IMR-90 (cell line): ENCODE measurements around the gene DIP2C. TPM values are rescaled to one million over a fixed set of nuclear protein-coding genes. Genes with fewer than 3 reads are reported as not detected.

Source experiments
- ATAC-seq: fragments of 200-7000 bp; cut with Tn5 transposase; 2 replicates; pipeline ENCODE4 v1.9.1; 2020; ENCODE audit warnings: low read depth, mild to moderate bottlenecking, moderate library complexity
- BruUV-seq: library from RNA; stranded (reverse); fragments of 400-500 nt; replicated peaks from 2 replicates; lab custom pipeline; 2021; lab: Mats Ljungman, UMichigan
- CTCF ChIA-PET: fragments of 300-600 bp; formaldehyde crosslinking; extraction: SDS; loops from one replicate; lab custom pipeline; 2021; ENCODE audit warnings: antibody characterized with exemption; lab: Yijun Ruan, JAX
- POLR2A ChIA-PET: fragments of 300-600 bp; sonication (Branson Sonifier 250); formaldehyde crosslinking; loops from one replicate; lab custom pipeline; 2022; ENCODE audit warnings: antibody characterized with exemption; ENCODE audit not compliant: unreplicated experiment; lab: Charles Lee
- DNase-seq: peaks from one replicate; pipeline ENCODE4 v3.0.0; 2013
- H2AFZ ChIP-seq: replicated peaks from 2 replicates; pipeline ENCODE3; 2013; ENCODE audit warnings: low read length, mild to moderate bottlenecking; ENCODE audit not compliant: poor library complexity
- H2AK5ac ChIP-seq: 2 replicates; pipeline ENCODE4 v1.6.1; 2013; ENCODE audit warnings: low read depth, low read length, inconsistent platforms
- H2AK9ac ChIP-seq: replicated peaks from 2 replicates; pipeline ENCODE3; 2013; ENCODE audit warnings: mild to moderate bottlenecking, low read depth, low read length, moderate library complexity; ENCODE audit not compliant: poor library complexity
- H2BK120ac ChIP-seq: 2 replicates; pipeline ENCODE4 v1.6.1; 2013; ENCODE audit warnings: low read depth, low read length, inconsistent platforms
- H2BK15ac ChIP-seq: 3 replicates; pipeline ENCODE4 v1.6.1; 2013; ENCODE audit warnings: low read depth, low read length, inconsistent platforms
- H2BK20ac ChIP-seq: 2 replicates; pipeline ENCODE4 v1.6.1; 2013; ENCODE audit warnings: low read depth, mild to moderate bottlenecking, inconsistent platforms, low read length, moderate library complexity
- H2BK5ac ChIP-seq: 2 replicates; pipeline ENCODE4 v1.6.1; 2013; ENCODE audit warnings: mild to moderate bottlenecking, low read depth, low read length, inconsistent platforms; ENCODE audit not compliant: poor library complexity, severe bottlenecking
- H3K14ac ChIP-seq: replicated peaks from 2 replicates; pipeline ENCODE4 v1.6.1; 2013; ENCODE audit warnings: low read depth, low read length, inconsistent platforms
- H3K18ac ChIP-seq: 2 replicates; pipeline ENCODE4 v1.6.1; 2013; ENCODE audit warnings: low read depth, low read length, control low read depth
- H3K23ac ChIP-seq: 2 replicates; pipeline ENCODE4 v1.6.1; 2013; ENCODE audit warnings: low read depth, low read length, inconsistent platforms
- H3K27ac ChIP-seq: 2 replicates; pipeline ENCODE4 v1.5.1; 2013; ENCODE audit warnings: mild to moderate bottlenecking, control low read depth, low read length; ENCODE audit not compliant: insufficient read depth
- H3K27me3 ChIP-seq: 2 replicates; pipeline ENCODE4 v1.6.1; 2013; ENCODE audit warnings: low read length; ENCODE audit not compliant: control insufficient read depth, insufficient read depth
- H3K36me3 ChIP-seq: 2 replicates; pipeline ENCODE4 v1.6.1; 2013; ENCODE audit warnings: low read length, mixed read lengths; ENCODE audit not compliant: control insufficient read depth, insufficient read depth
- H3K4ac ChIP-seq: 2 replicates; pipeline ENCODE4 v1.6.1; 2013; ENCODE audit warnings: low read depth, low read length, inconsistent platforms
- H3K4me1 ChIP-seq: 2 replicates; pipeline ENCODE4 v1.6.1; 2013; ENCODE audit warnings: low read length, mixed read lengths; ENCODE audit not compliant: control insufficient read depth, insufficient read depth
- H3K4me2 ChIP-seq: 2 replicates; pipeline ENCODE4 v1.6.1; 2013; ENCODE audit warnings: low read depth, mild to moderate bottlenecking, control low read depth, low read length, moderate library complexity
- H3K4me3 ChIP-seq: 2 replicates; pipeline ENCODE4 v1.5.1; 2013; ENCODE audit warnings: low read depth, mild to moderate bottlenecking, control low read depth, low read length, moderate library complexity; ENCODE audit not compliant: insufficient read depth
- H3K56ac ChIP-seq: 2 replicates; pipeline ENCODE4 v1.6.1; 2013; ENCODE audit warnings: low read length, inconsistent platforms; ENCODE audit not compliant: insufficient read depth; ENCODE audit errors: extremely low read depth
- H3K79me1 ChIP-seq, 2 experiments: 2 replicates each; pipeline ENCODE4 v1.6.1; 2013; ENCODE audit warnings: low read length in 2 of 2, inconsistent platforms in 1 of 2, low read depth in 1 of 2
- H3K9ac ChIP-seq: 2 replicates; pipeline ENCODE4 v1.6.1; 2013; ENCODE audit warnings: low read depth, low read length, control low read depth
- H3K9me1 ChIP-seq: 2 replicates; pipeline ENCODE4 v1.6.1; 2013; ENCODE audit warnings: low read length, inconsistent platforms; ENCODE audit not compliant: insufficient read depth
- H3K9me3 ChIP-seq: 2 replicates; pipeline ENCODE4 v1.6.1; 2013; ENCODE audit warnings: low read length; ENCODE audit not compliant: control insufficient read depth, insufficient read depth
- H4K20me1 ChIP-seq: 2 replicates; pipeline ENCODE4 v1.6.1; 2013; ENCODE audit warnings: low read length, inconsistent platforms; ENCODE audit not compliant: insufficient read depth
- H4K5ac ChIP-seq: 2 replicates; pipeline ENCODE4 v1.6.1; 2013; ENCODE audit warnings: mild to moderate bottlenecking, low read depth, low read length, control low read depth
- H4K8ac ChIP-seq, 2 experiments: 2 replicates each; pipeline ENCODE4 v1.6.1; 2013; ENCODE audit warnings: low read depth in 2 of 2, low read length in 2 of 2, control low read depth in 1 of 2, inconsistent platforms in 1 of 2
- H4K91ac ChIP-seq: 2 replicates; pipeline ENCODE4 v1.6.1; 2013; ENCODE audit warnings: low read depth, low read length, inconsistent platforms; ENCODE audit not compliant: insufficient read depth
- BHLHE40 ChIP-seq: fragments of 150-350 bp; IDR thresholded peaks from 2 replicates; pipeline ENCODE4 v1.6.1; 2016; ENCODE audit warnings: mild to moderate bottlenecking, low read depth, low read length
- CEBPB ChIP-seq: IDR thresholded peaks from 2 replicates; pipeline ENCODE4 v1.6.1; 2012; ENCODE audit warnings: low read depth, low read length, improper control_type of control experiment
- CHD1 ChIP-seq: IDR thresholded peaks from 2 replicates; pipeline ENCODE4 v1.6.1; 2012; ENCODE audit warnings: low read depth, low read length, improper control_type of control experiment
- FOS ChIP-seq: fragments of 150-350 bp; IDR thresholded peaks from 2 replicates; pipeline ENCODE4 v1.6.1; 2016; ENCODE audit warnings: low read depth, low read length
- MAFK ChIP-seq: IDR thresholded peaks from 2 replicates; pipeline ENCODE4 v1.6.1; 2012; ENCODE audit warnings: low read depth, low read length, improper control_type of control experiment
- MAZ ChIP-seq: IDR thresholded peaks from 2 replicates; pipeline ENCODE4 v1.6.1; 2012; ENCODE audit warnings: low read depth, mild to moderate bottlenecking, low read length, improper control_type of control experiment, moderate library complexity, borderline replicate concordance
- MXI1 ChIP-seq: IDR thresholded peaks from 2 replicates; pipeline ENCODE4 v1.6.1; 2012; ENCODE audit warnings: low read depth, mild to moderate bottlenecking, low read length, moderate library complexity, borderline replicate concordance
- NFE2L2 ChIP-seq: fragments of 150-350 bp; IDR thresholded peaks from 2 replicates; pipeline ENCODE4 v1.6.1; 2016; ENCODE audit warnings: low read depth, mild to moderate bottlenecking, low read length
- POLR2A ChIP-seq: IDR thresholded peaks from 2 replicates; pipeline ENCODE4 v1.6.1; 2012; ENCODE audit warnings: mild to moderate bottlenecking, low read depth, low read length
- RAD21 ChIP-seq: IDR thresholded peaks from 2 replicates; pipeline ENCODE4 v1.6.1; 2012; ENCODE audit warnings: low read length, improper control_type of control experiment
- RCOR1 ChIP-seq: IDR thresholded peaks from 2 replicates; pipeline ENCODE4 v1.6.1; 2012; ENCODE audit warnings: mild to moderate bottlenecking, low read length, improper control_type of control experiment; ENCODE audit not compliant: insufficient replicate concordance
- RFX5 ChIP-seq: IDR thresholded peaks from 2 replicates; pipeline ENCODE4 v1.8.0; 2012; ENCODE audit warnings: low read depth, mild to moderate bottlenecking, low read length, moderate library complexity
- SMC3 ChIP-seq: fragments of 150-350 bp; IDR thresholded peaks from 2 replicates; pipeline ENCODE4 v1.6.1; 2016; ENCODE audit warnings: low read depth, mild to moderate bottlenecking, antibody characterized with exemption, low read length, moderate library complexity
- WGBS, 2 experiments: methylation state at CpG; one replicate each; pipeline versions ENCODE4 v1.1.5 to v1.1.7; 2013; ENCODE audit warnings: missing lambda C conversion rate in 2 of 2; ENCODE audit not compliant: insufficient read length in 1 of 2; ENCODE audit errors: extremely low coverage in 2 of 2; 5-methylcytosine and 5-hydroxymethylcytosine counted together
- dilution Hi-C: fragments of 300-500 bp; cut with HindIII; formaldehyde crosslinking; loops from one replicate; pipeline ENCODE4 v1.14.3; 2018; ENCODE audit warnings: low sequenced_read_pairs; ENCODE audit not compliant: unreplicated experiment
- in situ Hi-C: fragments of 300-500 bp; cut with MboI; formaldehyde crosslinking; loops from 3 replicates; pipeline ENCODE4 v1.14.3; 2019; ENCODE audit warnings: low sequenced_read_pairs, inconsistent platforms, mixed read lengths
- intact Hi-C: fragments of 100-400 bp; cut with micrococcal nuclease; formaldehyde crosslinking; loops from 2 replicates; pipeline ENCODE4 v1.10.0; 2022
- polyA plus RNA-seq, 3 experiments: library from polyadenylated mRNA; depleted of rRNA; stranded (reverse); fragments of >200 nt; gene quantifications; 2 replicates each; pipeline ENCODE4 v1.2.3, GENCODE V29; 2012; ENCODE audit warnings: low replicate concordance in 1 of 3
- total RNA-seq: library from RNA; depleted of rRNA; stranded (reverse); fragments of >200 nt; gene quantifications from 2 replicates; pipeline ENCODE4 v1.2.3, GENCODE V29; 2012
- TF ChIP-seq, protein P1 (sequence below): fragments of 150-350 bp; IDR thresholded peaks from 2 replicates; pipeline ENCODE4 v1.6.1; 2017; ENCODE audit warnings: mild to moderate bottlenecking, antibody characterized with exemption, low read length, low read depth
- TF ChIP-seq, protein P2 (sequence below): conservative IDR thresholded peaks from 2 replicates; pipeline ENCODE4 v1.5.1; 2012; ENCODE audit warnings: mild to moderate bottlenecking, low read depth, low read length, improper control_type of control experiment
- TF ChIP-seq, protein P3 (sequence below): fragments of 150-350 bp; IDR thresholded peaks from 2 replicates; pipeline ENCODE4 v1.6.1; 2016; ENCODE audit warnings: low read depth, mild to moderate bottlenecking, low read length, moderate library complexity, borderline replicate concordance

Gene DIP2C
- total and polyA plus RNA-seq, 2 of the 4 experiments (the other 2 are of a cell fraction) = 8.6 to 17.3 TPM

DNA sequence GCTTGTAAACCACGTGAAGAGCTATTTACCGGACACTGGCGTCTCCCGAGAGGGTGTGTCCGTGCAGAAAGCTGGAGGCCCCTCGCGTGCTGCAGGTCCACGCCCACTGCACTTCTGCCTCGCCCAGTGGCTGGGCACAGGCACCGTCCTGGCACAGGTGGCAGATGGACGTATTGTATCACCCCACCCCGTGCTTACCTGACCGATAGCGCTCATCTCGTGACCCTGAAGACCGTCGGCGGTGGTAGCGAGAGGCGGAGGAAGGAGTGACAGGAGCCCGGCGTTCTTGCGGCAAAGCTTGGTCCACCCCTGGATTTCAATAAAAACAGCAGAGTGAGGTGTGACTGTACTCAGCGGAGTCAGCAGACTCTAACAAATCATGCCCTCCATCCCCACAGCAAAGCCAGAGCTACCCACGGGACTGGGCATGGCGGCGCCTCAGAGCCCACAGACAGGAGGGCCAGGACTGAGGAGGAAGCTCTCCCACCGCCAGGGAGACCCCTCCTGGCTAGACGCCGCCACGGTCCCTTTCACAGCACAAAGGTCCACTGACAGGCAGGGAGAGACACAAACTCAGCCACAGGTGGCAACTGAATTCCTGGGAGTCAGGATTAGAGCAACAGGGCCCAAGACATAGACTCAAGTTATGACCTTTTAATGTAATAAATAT, 217.1 kb downstream of the DIP2C start:
- Histone ChIP-seq H3K4me1 (no peaks in the 10 kb centered on the region), H2BK20ac (no peak overlapping the region), H2BK15ac (no peak overlapping the region), H3K27ac (no peak overlapping the region), H4K5ac (no peak overlapping the region), H2BK120ac (no peak overlapping the region), H3K4me3 (no peak overlapping the region), H2AK5ac (no peak overlapping the region), H3K4me2 (no peak overlapping the region), H3K79me1 (peaks cover 18 to 69% of the 10 kb centered on the region in 2 experiments), H3K27me3 (no peaks in the 10 kb centered on the region), H3K9me3 (no peaks in the 10 kb centered on the region), H3K14ac (no peak overlapping the region), H3K9ac (no peak overlapping the region), H3K9me1 (peaks cover 25% of the 10 kb centered on the region), H3K36me3 (peaks cover 42% of the 10 kb centered on the region), H3K4ac (no peak overlapping the region), H3K23ac (no peak overlapping the region), H4K91ac (no peak overlapping the region), H4K8ac (no peak overlapping the region), H3K18ac (no peak overlapping the region), H3K56ac (no peak overlapping the region), H4K20me1 (no peaks in the 10 kb centered on the region; the same call in 1 of the 2 replicates), H2BK5ac (no peak overlapping the region), H2AFZ (peak overlapping the region; percentile 33), H2AK9ac (no peak overlapping the region)
- no peak for ATAC-seq
- DNase-seq = no peak
- intact Hi-C loops = no loop called here
- ChIA-PET CTCF (no interaction called here), POLR2A (no interaction called here)
- in situ Hi-C loops = no loop called here
- TF ChIP-seq, protein P1, sequence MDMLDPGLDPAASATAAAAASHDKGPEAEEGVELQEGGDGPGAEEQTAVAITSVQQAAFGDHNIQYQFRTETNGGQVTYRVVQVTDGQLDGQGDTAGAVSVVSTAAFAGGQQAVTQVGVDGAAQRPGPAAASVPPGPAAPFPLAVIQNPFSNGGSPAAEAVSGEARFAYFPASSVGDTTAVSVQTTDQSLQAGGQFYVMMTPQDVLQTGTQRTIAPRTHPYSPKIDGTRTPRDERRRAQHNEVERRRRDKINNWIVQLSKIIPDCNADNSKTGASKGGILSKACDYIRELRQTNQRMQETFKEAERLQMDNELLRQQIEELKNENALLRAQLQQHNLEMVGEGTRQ = no peak
- TF ChIP-seq, protein P2, sequence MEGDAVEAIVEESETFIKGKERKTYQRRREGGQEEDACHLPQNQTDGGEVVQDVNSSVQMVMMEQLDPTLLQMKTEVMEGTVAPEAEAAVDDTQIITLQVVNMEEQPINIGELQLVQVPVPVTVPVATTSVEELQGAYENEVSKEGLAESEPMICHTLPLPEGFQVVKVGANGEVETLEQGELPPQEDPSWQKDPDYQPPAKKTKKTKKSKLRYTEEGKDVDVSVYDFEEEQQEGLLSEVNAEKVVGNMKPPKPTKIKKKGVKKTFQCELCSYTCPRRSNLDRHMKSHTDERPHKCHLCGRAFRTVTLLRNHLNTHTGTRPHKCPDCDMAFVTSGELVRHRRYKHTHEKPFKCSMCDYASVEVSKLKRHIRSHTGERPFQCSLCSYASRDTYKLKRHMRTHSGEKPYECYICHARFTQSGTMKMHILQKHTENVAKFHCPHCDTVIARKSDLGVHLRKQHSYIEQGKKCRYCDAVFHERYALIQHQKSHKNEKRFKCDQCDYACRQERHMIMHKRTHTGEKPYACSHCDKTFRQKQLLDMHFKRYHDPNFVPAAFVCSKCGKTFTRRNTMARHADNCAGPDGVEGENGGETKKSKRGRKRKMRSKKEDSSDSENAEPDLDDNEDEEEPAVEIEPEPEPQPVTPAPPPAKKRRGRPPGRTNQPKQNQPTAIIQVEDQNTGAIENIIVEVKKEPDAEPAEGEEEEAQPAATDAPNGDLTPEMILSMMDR = no peak
- TF ChIP-seq RAD21 (no peak), MAZ (no peak), MAFK (no peak), RFX5 (no peak), RCOR1 (no peak), NFE2L2 (no peak), POLR2A (no peak), CEBPB (no peak), SMC3 (no peak), MXI1 (no peak), FOS (no peak), BHLHE40 (no peak), CHD1 (no peak)
- TF ChIP-seq, protein P3, sequence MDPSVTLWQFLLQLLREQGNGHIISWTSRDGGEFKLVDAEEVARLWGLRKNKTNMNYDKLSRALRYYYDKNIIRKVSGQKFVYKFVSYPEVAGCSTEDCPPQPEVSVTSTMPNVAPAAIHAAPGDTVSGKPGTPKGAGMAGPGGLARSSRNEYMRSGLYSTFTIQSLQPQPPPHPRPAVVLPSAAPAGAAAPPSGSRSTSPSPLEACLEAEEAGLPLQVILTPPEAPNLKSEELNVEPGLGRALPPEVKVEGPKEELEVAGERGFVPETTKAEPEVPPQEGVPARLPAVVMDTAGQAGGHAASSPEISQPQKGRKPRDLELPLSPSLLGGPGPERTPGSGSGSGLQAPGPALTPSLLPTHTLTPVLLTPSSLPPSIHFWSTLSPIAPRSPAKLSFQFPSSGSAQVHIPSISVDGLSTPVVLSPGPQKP = no peak
- dilution Hi-C loops = no loop called here
- BruUV-seq = no TSS peak
- 94% methylated on average over 11 of the region's 31 CpGs; no CpG with 5 or more reads in 1 of the 2 experiments for WGBS, 2 experiments
